ENCODE measurements around the gene TTC4.

The TTC4 gene

DNA sequence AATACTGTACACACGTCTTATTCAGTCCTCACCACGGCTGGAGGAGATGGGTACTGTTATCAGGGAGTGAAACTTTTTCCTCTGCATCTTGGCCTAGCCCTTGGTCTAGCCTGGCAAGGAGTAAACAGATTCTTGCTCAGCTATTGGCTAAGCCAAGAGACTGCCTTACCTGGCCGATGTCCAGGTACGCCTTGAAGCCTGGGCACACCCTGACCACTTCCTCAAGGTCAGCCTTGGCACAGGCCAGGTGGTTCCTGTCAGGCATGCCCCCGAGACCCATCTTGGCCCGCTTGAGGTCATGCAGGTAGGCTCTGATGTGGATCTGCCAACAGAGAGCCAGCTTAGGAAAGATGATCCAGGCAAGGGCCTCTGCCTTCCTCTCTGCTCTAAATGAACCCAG, 66.5 kb downstream of the TTC4 start:
- DNase-seq (ENCODE audit: low read depth in 2 of 2): no peak

DNA sequence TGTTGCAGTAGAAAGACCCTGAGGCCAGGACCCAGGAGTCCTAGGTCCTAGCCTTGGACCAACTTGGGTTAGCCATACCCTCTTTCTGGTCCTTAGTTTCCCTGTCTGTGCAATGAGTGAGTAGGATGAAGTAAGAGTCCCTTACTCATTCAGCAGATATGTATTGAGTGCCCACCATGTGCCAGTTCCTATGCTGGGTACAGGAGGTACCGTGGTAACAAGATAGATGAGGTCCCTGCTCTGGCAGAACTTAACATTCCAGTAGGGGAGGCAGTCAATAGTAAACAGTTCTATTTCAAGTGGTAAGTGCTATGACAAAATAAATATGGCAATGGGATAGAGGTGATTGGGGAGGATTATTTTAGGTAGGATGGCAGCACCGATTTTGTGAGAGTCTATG, 66.9 kb downstream of the TTC4 start:
- no peak for DNase-seq (ENCODE audit: low read depth in 2 of 2)

DNA sequence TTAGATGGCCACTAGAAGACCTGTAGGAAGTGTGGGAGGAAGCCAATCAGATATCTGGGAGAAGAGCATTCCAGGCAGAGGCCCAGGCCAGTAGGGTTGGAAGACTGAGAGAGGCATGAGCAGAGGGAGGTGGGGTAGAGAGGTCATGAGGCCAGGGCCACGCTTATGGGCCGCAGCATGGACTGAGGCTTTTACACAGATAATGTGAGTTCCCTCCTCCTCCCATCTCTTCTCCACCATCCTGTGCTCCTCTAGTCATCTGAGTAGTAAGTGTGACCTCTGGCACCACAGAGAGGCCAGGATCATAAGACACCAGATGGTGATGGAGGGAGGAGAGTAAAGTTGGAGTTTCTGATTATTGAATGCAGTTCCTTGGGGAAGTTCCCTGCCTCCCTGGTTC, 68.4 kb downstream of the TTC4 start:
- no peak for DNase-seq (ENCODE audit: low read depth in 2 of 2)

DNA sequence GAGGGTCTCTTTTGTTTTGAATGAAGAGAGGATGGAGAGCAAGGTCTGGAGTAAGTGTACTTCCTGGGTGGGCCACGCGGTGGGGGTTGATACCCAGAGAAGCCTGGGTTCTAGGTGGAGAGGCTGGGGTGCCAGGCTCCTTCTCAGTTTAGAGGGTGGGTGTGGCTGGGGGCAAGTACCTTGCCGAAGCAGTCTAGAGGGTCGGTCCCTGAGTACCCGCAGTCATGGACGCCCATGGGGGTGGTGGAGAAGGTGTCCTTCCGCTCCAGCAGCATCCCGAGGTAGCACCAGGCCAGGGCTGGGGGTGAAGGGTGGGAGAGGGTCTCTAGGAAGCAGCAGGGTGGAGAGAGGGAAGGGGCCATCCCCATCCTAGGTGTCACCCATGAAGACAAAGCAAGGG, 71.1 kb downstream of the TTC4 start:
- DNase-seq (ENCODE audit: low read depth in 2 of 2): no peak

DNA sequence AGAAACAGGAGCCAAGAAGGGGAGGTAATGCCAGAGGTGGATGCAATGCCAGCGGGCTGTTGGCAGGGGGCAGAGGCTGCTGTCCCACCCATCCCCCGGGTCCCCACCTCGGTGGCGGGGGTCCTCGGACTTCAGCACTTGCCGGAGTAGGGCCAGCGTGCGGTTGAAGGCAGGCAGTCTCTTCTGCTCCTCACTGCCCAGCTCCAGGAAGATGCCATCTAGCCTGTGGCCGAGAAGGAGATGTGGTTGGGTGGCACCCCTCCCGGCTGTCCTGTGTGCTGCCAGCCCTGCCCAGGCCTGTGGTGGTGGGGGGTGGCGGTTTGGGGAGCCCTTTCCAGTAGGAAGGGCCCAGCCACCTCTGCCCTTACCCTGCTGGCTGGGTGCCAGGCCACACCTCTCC, 71.9 kb downstream of the TTC4 start:
- DNase-seq (ENCODE audit: low read depth in 2 of 2): no peak

DNA sequence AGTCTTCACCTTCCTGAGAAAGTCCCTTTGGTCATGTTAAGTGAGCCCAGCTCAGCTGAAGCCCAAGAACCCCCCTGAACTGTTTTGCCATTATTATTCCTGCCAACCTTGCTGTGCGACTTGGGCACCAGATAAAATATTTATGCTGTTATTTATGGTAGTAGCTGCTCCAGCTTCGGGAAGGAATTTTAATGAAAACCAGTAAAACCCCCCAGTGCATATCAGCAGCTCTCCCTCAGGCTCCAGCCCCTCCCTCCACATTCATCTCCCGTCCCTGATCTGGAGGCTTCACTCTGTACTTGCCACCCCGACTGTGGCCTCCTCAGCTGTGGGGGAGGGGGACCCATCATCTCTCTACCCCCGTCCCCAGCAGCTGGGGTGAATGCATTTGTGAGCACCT, 72.8 kb downstream of the TTC4 start:
- no peak for DNase-seq (ENCODE audit: low read depth in 2 of 2)

DNA sequence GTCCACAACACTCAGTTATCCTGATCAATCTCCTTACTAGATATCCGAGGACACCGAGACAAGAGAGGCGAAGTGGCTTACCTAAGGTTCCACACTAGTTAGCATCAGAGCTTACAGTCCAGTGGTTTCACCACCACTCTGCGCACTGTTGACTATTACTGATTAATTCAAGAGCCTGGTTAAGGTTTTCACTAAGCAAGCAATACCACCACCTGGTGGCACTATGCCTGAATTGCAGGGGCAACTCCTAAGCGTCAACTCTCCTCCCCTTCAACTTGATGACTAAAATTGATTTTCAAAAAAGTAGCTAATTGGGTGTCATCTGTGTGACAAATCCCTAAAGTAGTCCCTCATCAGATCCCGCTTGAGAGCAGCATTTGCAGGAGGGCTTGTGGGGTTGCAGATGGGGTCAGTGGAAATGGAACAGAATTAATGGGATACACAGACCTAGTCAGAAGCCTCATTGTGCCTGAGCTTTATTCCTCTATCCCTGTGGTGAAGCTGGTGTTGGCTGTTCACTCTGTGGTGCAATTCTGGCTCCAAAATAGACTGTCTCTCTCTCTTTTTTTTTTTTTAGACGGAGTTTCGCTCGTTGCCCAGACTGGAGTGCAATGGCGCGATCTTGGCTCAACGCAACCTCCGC, 76.3 kb downstream of the TTC4 start:
- DNase-seq (ENCODE audit: low read depth in 2 of 2): no peak

All from fibroblast of skin of left biceps (primary cell).